ENCODE measurements around the gene F13B.

Gene F13B

GRCh38 chr1:197066277-197066676 is 783 bp downstream of the F13B start:
- no peak for DNase-seq
- no peak overlapping the region for H3K4me3 Mint-ChIP-seq
- no peaks in the 10 kb centered on the region for H3K27me3 Mint-ChIP-seq (ENCODE audit: low read depth, poor library complexity)
- H3K4me1 Mint-ChIP-seq: no peaks in the 10 kb centered on the region
- TF ChIP-seq CTCF (IDR thresholded peaks at IDR 0.05): no peak
- peaks cover 11% of the 10 kb centered on the region for H3K9me3 Mint-ChIP-seq
- no peak overlapping the region for H3K27ac Mint-ChIP-seq
- no peaks in the 10 kb centered on the region for H3K36me3 Mint-ChIP-seq (ENCODE audit: low read depth)

GRCh38 chr1:197065559-197065958 is 1.5 kb downstream of the F13B start:
- no peak for TF ChIP-seq CTCF (IDR thresholded peaks at IDR 0.05)
- no peaks in the 10 kb centered on the region for H3K36me3 Mint-ChIP-seq (ENCODE audit: low read depth)
- H3K4me3 Mint-ChIP-seq: no peak overlapping the region
- no peak overlapping the region for H3K27ac Mint-ChIP-seq
- no peaks in the 10 kb centered on the region for H3K27me3 Mint-ChIP-seq (ENCODE audit: low read depth, poor library complexity)
- H3K4me1 Mint-ChIP-seq: no peaks in the 10 kb centered on the region
- DNase-seq: no peak
- peaks cover 11% of the 10 kb centered on the region for H3K9me3 Mint-ChIP-seq

DNA sequence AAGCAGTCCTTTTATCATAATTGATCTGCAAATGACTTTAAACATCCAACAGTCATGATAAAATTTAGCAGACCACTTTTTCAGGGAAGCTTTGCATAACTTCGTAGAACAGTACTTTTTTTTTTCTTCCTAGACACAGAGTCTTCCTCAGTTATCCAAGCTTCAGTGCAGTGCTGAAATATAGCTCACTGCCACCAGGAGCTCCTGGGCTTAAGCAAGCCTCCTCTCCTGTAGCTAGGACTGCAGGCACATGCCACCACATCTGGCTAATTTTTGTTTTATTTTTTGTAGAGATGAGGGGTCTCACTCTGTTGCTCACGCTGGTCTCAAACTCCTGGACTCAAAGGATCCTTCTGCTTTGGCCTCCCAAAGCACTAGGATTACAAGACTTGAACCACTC is 3.8 kb downstream of the F13B start:
- Mint-ChIP-seq H3K4me1 (no peaks in the 10 kb centered on the region), H3K9me3 (no peaks in the 10 kb centered on the region), H3K27ac (no peak overlapping the region), H3K36me3 (ENCODE audit: low read depth) (no peaks in the 10 kb centered on the region), H3K4me3 (no peak overlapping the region), H3K27me3 (ENCODE audit: low read depth, poor library complexity) (no peaks in the 10 kb centered on the region)
- no peak for DNase-seq
- no peak for TF ChIP-seq CTCF (IDR thresholded peaks at IDR 0.05)

- peaks cover 2% of the 10 kb centered on the region for H3K27me3 Mint-ChIP-seq (ENCODE audit: low read depth, poor library complexity)
- no peaks in the 10 kb centered on the region for H3K4me1 Mint-ChIP-seq
- H3K36me3 Mint-ChIP-seq (ENCODE audit: low read depth): no peaks in the 10 kb centered on the region
- no peak for DNase-seq
- no peak for TF ChIP-seq CTCF (IDR thresholded peaks at IDR 0.05)
- no peaks in the 10 kb centered on the region for H3K9me3 Mint-ChIP-seq
- H3K4me3 Mint-ChIP-seq: no peak overlapping the region
- no peak overlapping the region for H3K27ac Mint-ChIP-seq
Observed at GRCh38 chr1:197062692-197063091, 4.4 kb downstream of the F13B start.

GRCh38 chr1:197049100-197049499 is 18.0 kb downstream of the F13B start:
- no peaks in the 10 kb centered on the region for H3K4me1 Mint-ChIP-seq
- no peak overlapping the region for H3K27ac Mint-ChIP-seq
- TF ChIP-seq CTCF (IDR thresholded peaks at IDR 0.05): no peak
- no peaks in the 10 kb centered on the region for H3K9me3 Mint-ChIP-seq
- peaks cover 4% of the 10 kb centered on the region for H3K27me3 Mint-ChIP-seq (ENCODE audit: low read depth, poor library complexity)
- no peaks in the 10 kb centered on the region for H3K36me3 Mint-ChIP-seq (ENCODE audit: low read depth)
- H3K4me3 Mint-ChIP-seq: no peak overlapping the region
- no peak for DNase-seq

- no peaks in the 10 kb centered on the region for H3K36me3 Mint-ChIP-seq (ENCODE audit: low read depth)
- DNase-seq: no peak
- no peak overlapping the region for H3K4me3 Mint-ChIP-seq
- H3K4me1 Mint-ChIP-seq: no peaks in the 10 kb centered on the region
- H3K27me3 Mint-ChIP-seq (ENCODE audit: low read depth, poor library complexity): peaks cover 4% of the 10 kb centered on the region
- H3K9me3 Mint-ChIP-seq: no peaks in the 10 kb centered on the region
- no peak overlapping the region for H3K27ac Mint-ChIP-seq
- no peak for TF ChIP-seq CTCF (IDR thresholded peaks at IDR 0.05)
Observed at GRCh38 chr1:197042676-197043341, 24.3 kb downstream of the F13B start.

All from nephron progenitor cell (in vitro differentiated cells).